ENCODE measurements around the gene ENPP6.

- TF ChIP-seq CTCF (IDR thresholded peaks at IDR 0.05) (no peak), ZBTB33 (IDR thresholded peaks at IDR 0.05; ENCODE audit: borderline replicate concordance, low read depth) (no peak), RFX5 (IDR thresholded peaks at IDR 0.05; ENCODE audit: low read length) (no peak), FOXM1 (IDR thresholded peaks at IDR 0.05; ENCODE audit: low read depth) (no peak), TAF1 (IDR thresholded peaks at IDR 0.05; ENCODE audit: borderline replicate concordance, low read depth, low read length) (no peak), CHD2 (IDR thresholded peaks at IDR 0.05; ENCODE audit: low read length, partially characterized antibody) (no peak), RAD21 (IDR thresholded peaks at IDR 0.05; ENCODE audit: low read length) (no peak), MXI1 (IDR thresholded peaks at IDR 0.05; ENCODE audit: low read depth, low read length) (no peak), USF1 (IDR thresholded peaks at IDR 0.05; ENCODE audit: borderline replicate concordance, low read depth) (no peak), FOSL2 (IDR thresholded peaks at IDR 0.05; ENCODE audit: borderline replicate concordance, low read depth) (no peak), SMC3 (IDR thresholded peaks at IDR 0.05; ENCODE audit: low read depth, low read length) (no peak), NFIC (IDR thresholded peaks at IDR 0.05; ENCODE audit: borderline replicate concordance) (no peak), MEF2A (IDR thresholded peaks at IDR 0.05; ENCODE audit: borderline replicate concordance, low read depth) (no peak)
Observed at GRCh38 chr4:184189966-184190365, 27.7 kb downstream of the ENPP6 start.

Data from SK-N-SH (cell line).